ENCODE measurements around the gene ASCL2. TPM values are rescaled to one million over a fixed set of nuclear protein-coding genes. Genes with fewer than 3 reads are reported as not detected.

Gene ASCL2
- total RNA-seq, 1 donor from 2014 or later = 0.58 TPM

- H3K27me3 Mint-ChIP-seq (ENCODE audit: low read depth) = peaks cover 51% of the 10 kb centered on the region
Observed at GRCh38 chr11:2265854-2266585, 4.4 kb downstream of the ASCL2 start.

DNA sequence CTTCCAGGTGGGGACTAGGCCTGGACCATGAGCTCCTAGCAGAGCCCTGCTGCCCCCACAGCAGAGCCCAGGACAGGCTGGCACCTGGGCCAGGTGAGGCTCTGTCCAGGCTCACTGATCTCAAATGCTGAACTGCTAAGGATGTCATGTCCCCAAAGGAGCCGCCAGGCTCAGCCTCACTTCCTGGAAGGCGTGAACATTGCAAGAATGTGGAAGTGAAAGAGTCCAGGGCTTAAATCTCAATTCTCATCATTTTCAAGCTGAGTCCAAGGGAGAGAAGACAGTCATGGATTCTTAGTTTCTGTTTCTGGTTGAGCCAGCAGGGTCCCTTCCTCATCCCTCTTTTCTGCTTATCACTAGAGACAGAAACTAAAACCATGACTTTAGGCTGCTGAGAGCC lies 5.0 kb downstream of the ASCL2 start:
- Mint-ChIP-seq H3K27me3 (ENCODE audit: low read depth) (peaks cover 46% of the 10 kb centered on the region), H3K4me3 (no peak overlapping the region)

More at GRCh38 chr11:2265854-2266585, 4.4 kb downstream of the ASCL2 start:
- Mint-ChIP-seq H3K36me3 (no peaks in the 10 kb centered on the region), H3K4me3 (no peak overlapping the region), H3K27ac (no peak overlapping the region), H3K9me3 (no peaks in the 10 kb centered on the region), H3K4me1 (peaks cover 10% of the 10 kb centered on the region)
- TF ChIP-seq, protein P1, sequence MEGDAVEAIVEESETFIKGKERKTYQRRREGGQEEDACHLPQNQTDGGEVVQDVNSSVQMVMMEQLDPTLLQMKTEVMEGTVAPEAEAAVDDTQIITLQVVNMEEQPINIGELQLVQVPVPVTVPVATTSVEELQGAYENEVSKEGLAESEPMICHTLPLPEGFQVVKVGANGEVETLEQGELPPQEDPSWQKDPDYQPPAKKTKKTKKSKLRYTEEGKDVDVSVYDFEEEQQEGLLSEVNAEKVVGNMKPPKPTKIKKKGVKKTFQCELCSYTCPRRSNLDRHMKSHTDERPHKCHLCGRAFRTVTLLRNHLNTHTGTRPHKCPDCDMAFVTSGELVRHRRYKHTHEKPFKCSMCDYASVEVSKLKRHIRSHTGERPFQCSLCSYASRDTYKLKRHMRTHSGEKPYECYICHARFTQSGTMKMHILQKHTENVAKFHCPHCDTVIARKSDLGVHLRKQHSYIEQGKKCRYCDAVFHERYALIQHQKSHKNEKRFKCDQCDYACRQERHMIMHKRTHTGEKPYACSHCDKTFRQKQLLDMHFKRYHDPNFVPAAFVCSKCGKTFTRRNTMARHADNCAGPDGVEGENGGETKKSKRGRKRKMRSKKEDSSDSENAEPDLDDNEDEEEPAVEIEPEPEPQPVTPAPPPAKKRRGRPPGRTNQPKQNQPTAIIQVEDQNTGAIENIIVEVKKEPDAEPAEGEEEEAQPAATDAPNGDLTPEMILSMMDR (IDR thresholded peaks at IDR 0.05; ENCODE audit: unreplicated experiment) = no peak
- peak in 1 of 2 experiments; percentile 26 for DNase-seq (ENCODE audit: low spot score in 2 of 2, unreplicated experiment in 2 of 2)

GRCh38 chr11:2264366-2265053 lies 5.9 kb downstream of the ASCL2 start:
- Mint-ChIP-seq H3K4me3 (no peak overlapping the region), H3K4me1 (peaks cover 10% of the 10 kb centered on the region), H3K9me3 (no peaks in the 10 kb centered on the region), H3K36me3 (no peaks in the 10 kb centered on the region), H3K27me3 (ENCODE audit: low read depth) (peaks cover 42% of the 10 kb centered on the region), H3K27ac (no peak overlapping the region)
- DNase-seq (ENCODE audit: low spot score in 2 of 2, unreplicated experiment in 2 of 2) = no peak
- TF ChIP-seq, protein P1 (IDR thresholded peaks at IDR 0.05; ENCODE audit: unreplicated experiment) = no peak

More for the DNA sequence above, 5.0 kb downstream of the ASCL2 start:
- no peak for DNase-seq (ENCODE audit: low spot score in 2 of 2, unreplicated experiment in 2 of 2)
- Mint-ChIP-seq H3K9me3 (no peaks in the 10 kb centered on the region), H3K36me3 (no peaks in the 10 kb centered on the region), H3K4me1 (peaks cover 10% of the 10 kb centered on the region), H3K27ac (no peak overlapping the region)
- TF ChIP-seq, protein P1 (IDR thresholded peaks at IDR 0.05; ENCODE audit: unreplicated experiment) = no peak

- no peaks in the 10 kb centered on the region for H3K9me3 Mint-ChIP-seq
- TF ChIP-seq, protein P1 (IDR thresholded peaks at IDR 0.05; ENCODE audit: unreplicated experiment) = no peak
- H3K27ac Mint-ChIP-seq = no peak overlapping the region
- peak in 1 of 2 experiments; percentile 33 for DNase-seq (ENCODE audit: low spot score in 2 of 2, unreplicated experiment in 2 of 2)
- peaks cover 10% of the 10 kb centered on the region for H3K4me1 Mint-ChIP-seq
- H3K27me3 Mint-ChIP-seq (ENCODE audit: low read depth) = peaks cover 39% of the 10 kb centered on the region
- no peaks in the 10 kb centered on the region for H3K36me3 Mint-ChIP-seq
- no peak overlapping the region for H3K4me3 Mint-ChIP-seq
Observed at GRCh38 chr11:2263724-2264360, 6.5 kb downstream of the ASCL2 start.

DNA sequence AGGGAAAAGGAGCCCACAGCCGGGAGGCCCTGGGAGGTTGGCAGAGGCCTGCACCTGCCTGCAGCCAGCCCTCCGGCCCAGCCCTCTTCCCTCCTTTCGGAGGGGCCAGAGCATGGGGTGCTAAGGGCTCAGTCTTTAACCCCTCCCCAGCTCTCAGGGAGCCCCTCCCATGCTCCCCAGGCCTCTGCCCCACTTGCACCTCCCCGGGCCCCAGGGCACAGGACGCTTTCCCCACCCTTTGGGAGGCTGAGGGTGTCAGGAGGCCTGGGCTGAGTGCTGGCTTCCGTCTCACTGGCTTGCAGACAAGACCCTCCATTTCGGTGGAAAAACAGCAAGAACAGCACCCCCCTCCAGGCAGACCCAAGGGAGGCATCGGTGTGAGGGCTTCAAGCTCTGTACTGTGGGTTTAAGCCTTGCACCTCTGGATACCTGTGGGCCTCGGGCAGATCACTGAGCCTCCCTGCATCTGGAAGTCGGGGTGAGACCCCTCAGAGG lies 7.3 kb downstream of the ASCL2 start:
- Mint-ChIP-seq H3K9me3 (no peaks in the 10 kb centered on the region), H3K27me3 (ENCODE audit: low read depth) (peaks cover 32% of the 10 kb centered on the region), H3K4me3 (no peak overlapping the region), H3K4me1 (peaks cover 8% of the 10 kb centered on the region), H3K27ac (no peak overlapping the region), H3K36me3 (no peaks in the 10 kb centered on the region)
- peak in 1 of 2 experiments; percentile 37 for DNase-seq (ENCODE audit: low spot score in 2 of 2, unreplicated experiment in 2 of 2)
- TF ChIP-seq, protein P1 (IDR thresholded peaks at IDR 0.05; ENCODE audit: unreplicated experiment) = no peak
